ENCODE data around the gene TMEFF2.

TMEFF2 gene

GRCh38 chr2:192216336-192216735 is 21.6 kb upstream of the TMEFF2 start:
- TF ChIP-seq CTCF (IDR thresholded peaks at IDR 0.05), result no peak

DNA sequence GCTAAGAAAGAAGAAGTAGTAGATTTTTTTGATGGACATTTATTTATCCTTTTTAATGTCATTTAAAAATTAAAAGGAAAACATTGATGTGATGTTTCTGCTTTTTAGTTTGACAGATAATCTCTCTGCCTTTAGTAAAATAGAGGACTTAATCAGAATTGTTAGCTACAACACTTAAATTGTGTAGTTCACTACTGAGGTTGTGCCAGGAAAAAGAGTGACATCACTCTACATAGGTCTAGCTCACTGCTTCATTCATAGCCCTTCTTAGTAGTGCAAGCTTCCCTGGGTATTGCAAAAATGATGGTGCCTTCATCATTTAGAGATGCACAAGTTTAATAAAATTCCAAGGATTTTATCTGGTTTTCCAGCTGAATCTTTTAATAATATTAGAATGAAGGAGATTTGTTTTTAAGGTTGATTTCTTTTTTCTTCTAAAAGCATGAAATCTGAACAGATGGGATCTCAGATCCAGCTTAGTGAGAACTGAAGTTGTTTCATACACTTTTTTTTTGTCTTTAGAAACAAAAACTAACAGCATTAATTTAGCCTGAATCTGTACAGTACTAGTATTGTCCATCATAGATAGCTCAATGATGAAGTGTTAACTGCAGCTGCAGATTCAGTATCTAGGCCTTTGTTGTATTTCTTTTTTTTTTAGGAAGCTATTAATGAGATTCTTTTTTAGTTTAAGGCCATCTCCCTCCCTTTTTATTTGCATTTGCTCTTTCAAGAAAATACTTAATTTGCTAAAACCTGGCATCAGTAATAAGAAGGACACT is 20.6 kb upstream of the TMEFF2 start:
- no peak for TF ChIP-seq CTCF (IDR thresholded peaks at IDR 0.05)

- TF ChIP-seq CTCF (IDR thresholded peaks at IDR 0.05), result no peak
These were observed 14.1 kb upstream of the TMEFF2 start for GRCh38 chr2:192208848-192209247.

GRCh38 chr2:192206399-192206798 is 11.7 kb upstream of the TMEFF2 start:
- no peak for TF ChIP-seq CTCF (IDR thresholded peaks at IDR 0.05)

- TF ChIP-seq CTCF (IDR thresholded peaks at IDR 0.05), result no peak
These were observed 9.1 kb upstream of the TMEFF2 start for GRCh38 chr2:192203876-192204275.

DNA sequence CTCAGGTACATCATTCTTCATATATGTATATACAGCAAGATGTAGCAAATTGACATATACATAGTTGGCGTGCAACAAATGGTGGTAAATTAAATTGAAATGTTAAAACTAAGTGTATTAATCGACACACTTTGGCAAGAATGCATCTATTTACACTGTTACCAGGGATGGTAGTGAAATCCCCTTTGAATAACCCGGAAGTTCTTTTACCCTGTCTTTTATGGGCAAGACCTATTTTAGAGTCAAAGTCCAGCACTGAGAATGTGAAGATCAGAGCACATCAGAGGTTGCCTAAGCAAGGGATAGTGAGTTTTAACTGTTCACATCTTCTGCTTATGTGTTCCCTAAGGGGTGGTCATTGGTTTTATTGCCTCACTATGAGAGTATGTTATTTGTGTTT is 7.6 kb upstream of the TMEFF2 start:
- no peak for TF ChIP-seq CTCF (IDR thresholded peaks at IDR 0.05)

GRCh38 chr2:192201116-192201515 is 6.4 kb upstream of the TMEFF2 start:
- no peak for TF ChIP-seq CTCF (IDR thresholded peaks at IDR 0.05)

- TF ChIP-seq CTCF (IDR thresholded peaks at IDR 0.05), result peak; percentile 51
These were observed 2.6 kb upstream of the TMEFF2 start for GRCh38 chr2:192197357-192197756.

Data from LNCAP (cell line).